OCI-LY1 (cell line): ENCODE results near the gene REV3L.

Experiments used
- H2AFZ ChIP-seq: fragments of 200-600 bp; sonication (generic), shearing (Covaris generic); 2 replicates; pipeline ENCODE4 v1.6.0; 2014; ENCODE audit warnings: antibody characterized with exemption, mild to moderate bottlenecking, low read length
- H3F3A ChIP-seq: fragments of 200-600 bp; sonication (generic), shearing (Covaris generic); 2 replicates; pipeline ENCODE4 v1.6.0; 2014; ENCODE audit warnings: mild to moderate bottlenecking, antibody characterized with exemption, low read length, moderate library complexity; ENCODE audit not compliant: insufficient read depth
- H3K27ac ChIP-seq: fragments of 200-600 bp; sonication (generic); 2 replicates; pipeline ENCODE4 v1.5.1; 2014; ENCODE audit warnings: low read length, mixed run types, mild to moderate bottlenecking, low read depth; ENCODE audit not compliant: poor library complexity, severe bottlenecking
- H3K27me3 ChIP-seq: fragments of 200-600 bp; sonication (generic); 2 replicates; pipeline ENCODE4 v1.6.0; 2014; ENCODE audit warnings: antibody characterized with exemption, mild to moderate bottlenecking, low read length, moderate library complexity; ENCODE audit not compliant: insufficient read depth
- H3K36me3 ChIP-seq: fragments of 200-600 bp; sonication (generic); 2 replicates; pipeline ENCODE4 v1.6.1; 2014; ENCODE audit warnings: mild to moderate bottlenecking, antibody characterized with exemption, low read length, moderate library complexity, mixed read lengths; ENCODE audit not compliant: insufficient read depth
- H3K4me1 ChIP-seq: fragments of 200-600 bp; sonication (generic); 2 replicates; pipeline ENCODE4 v1.5.1; 2014; ENCODE audit warnings: mild to moderate bottlenecking, low read length, moderate library complexity; ENCODE audit not compliant: insufficient read depth, severe bottlenecking
- H3K4me2 ChIP-seq: fragments of 200-600 bp; sonication (generic), shearing (Covaris generic); 2 replicates; pipeline ENCODE4 v1.6.1; 2014; ENCODE audit warnings: low read length
- H3K4me3 ChIP-seq: fragments of 200-600 bp; sonication (generic); 2 replicates; pipeline ENCODE4 v1.5.1; 2014; ENCODE audit warnings: low read length, low read depth, mild to moderate bottlenecking, mixed read lengths; ENCODE audit not compliant: poor library complexity, severe bottlenecking
- H3K79me2 ChIP-seq: fragments of 200-600 bp; shearing (Covaris generic); 2 replicates; pipeline ENCODE4 v1.6.1; 2016; ENCODE audit warnings: mixed run types, low read length, mixed read lengths; ENCODE audit not compliant: insufficient read depth
- H3K9ac ChIP-seq: fragments of 200-600 bp; sonication (generic), shearing (Covaris generic); 2 replicates; pipeline ENCODE4 v1.6.1; 2014; ENCODE audit warnings: mild to moderate bottlenecking, low read length, mixed read lengths
- H3K9me2 ChIP-seq: fragments of 200-600 bp; sonication (generic), shearing (Covaris generic); 2 replicates; pipeline ENCODE4 v1.6.1; 2014; ENCODE audit warnings: low read depth, mild to moderate bottlenecking, low read length, mixed read lengths
- H3K9me3 ChIP-seq: fragments of 200-600 bp; shearing (Covaris generic); 2 replicates; pipeline ENCODE4 v1.6.1; 2014; ENCODE audit warnings: low read length, mixed read lengths
- H4K20me1 ChIP-seq: fragments of 200-600 bp; sonication (generic), shearing (Covaris generic); 2 replicates; pipeline ENCODE4 v1.6.0; 2016; ENCODE audit warnings: mild to moderate bottlenecking, low read length; ENCODE audit not compliant: insufficient read depth
- CTCF ChIP-seq: fragments of 200-600 bp; sonication (generic), shearing (Covaris generic); IDR thresholded peaks from 2 replicates; pipeline ENCODE4 v1.5.1; 2017; ENCODE audit warnings: mild to moderate bottlenecking, antibody characterized with exemption, low read length, moderate library complexity, mixed read lengths
- EZH2 ChIP-seq: fragments of 200-600 bp; sonication (generic), shearing (Covaris generic); IDR thresholded peaks from 2 replicates; pipeline ENCODE4 v1.8.0; 2017; ENCODE audit warnings: borderline replicate concordance, mixed run types, mild to moderate bottlenecking, antibody characterized with exemption, low read length, moderate library complexity, mixed read lengths

Gene REV3L

GRCh38 chr6:111269401-111269970 lies 213.5 kb downstream of the REV3L start:
- no peaks in the 10 kb centered on the region for H3K27me3 ChIP-seq
- no peaks in the 10 kb centered on the region for H4K20me1 ChIP-seq
- no peaks in the 10 kb centered on the region for H3F3A ChIP-seq
- no peak overlapping the region for H3K27ac ChIP-seq
- H3K9ac ChIP-seq: no peak overlapping the region
- H2AFZ ChIP-seq: no peak overlapping the region
- peaks cover 77% of the 10 kb centered on the region for H3K36me3 ChIP-seq
- no peaks in the 10 kb centered on the region for H3K4me1 ChIP-seq
- no peak overlapping the region for H3K4me3 ChIP-seq
- H3K9me2 ChIP-seq: no peaks in the 10 kb centered on the region
- peaks cover 6% of the 10 kb centered on the region; the same call in 1 of the 2 replicates for H3K79me2 ChIP-seq
- no peak overlapping the region for H3K4me2 ChIP-seq
- H3K9me3 ChIP-seq: peaks cover 7% of the 10 kb centered on the region; the same call in 1 of the 2 replicates
- TF ChIP-seq EZH2: no peak
- no peak for TF ChIP-seq CTCF

GRCh38 chr6:111267764-111268333 lies 215.2 kb downstream of the REV3L start:
- Histone ChIP-seq H3K4me2 (no peak overlapping the region), H3K79me2 (peaks cover 6% of the 10 kb centered on the region; the same call in 1 of the 2 replicates), H3K36me3 (peaks cover 70% of the 10 kb centered on the region)

GRCh38 chr6:111266276-111266675 lies 216.7 kb downstream of the REV3L start:
- H4K20me1 ChIP-seq: no peaks in the 10 kb centered on the region
- H3K36me3 ChIP-seq: peaks cover 74% of the 10 kb centered on the region
- H2AFZ ChIP-seq: no peak overlapping the region
- no peaks in the 10 kb centered on the region for H3F3A ChIP-seq
- H3K4me1 ChIP-seq: peaks cover under 1% of the 10 kb centered on the region
- H3K9me2 ChIP-seq: no peaks in the 10 kb centered on the region
- TF ChIP-seq CTCF: no peak
- TF ChIP-seq EZH2: no peak
- H3K27ac ChIP-seq: no peak overlapping the region
- peaks cover 10% of the 10 kb centered on the region for H3K79me2 ChIP-seq
- H3K4me2 ChIP-seq: no peak overlapping the region
- H3K27me3 ChIP-seq: no peaks in the 10 kb centered on the region
- no peak overlapping the region for H3K4me3 ChIP-seq
- no peak overlapping the region for H3K9ac ChIP-seq
- H3K9me3 ChIP-seq: no peaks in the 10 kb centered on the region; the same call in 1 of the 2 replicates

More at GRCh38 chr6:111267764-111268333, 215.2 kb downstream of the REV3L start:
- no peaks in the 10 kb centered on the region for H4K20me1 ChIP-seq
- no peak overlapping the region for H3K4me3 ChIP-seq
- H3F3A ChIP-seq: no peaks in the 10 kb centered on the region
- TF ChIP-seq EZH2: no peak
- no peak for TF ChIP-seq CTCF
- no peak overlapping the region for H2AFZ ChIP-seq
- no peaks in the 10 kb centered on the region for H3K9me2 ChIP-seq
- H3K27ac ChIP-seq: no peak overlapping the region
- no peaks in the 10 kb centered on the region; the same call in 1 of the 2 replicates for H3K9me3 ChIP-seq
- no peaks in the 10 kb centered on the region for H3K27me3 ChIP-seq
- H3K4me1 ChIP-seq: no peaks in the 10 kb centered on the region
- H3K9ac ChIP-seq: no peak overlapping the region
